ENCODE results near the gene HOXA3. TPM values are rescaled to one million over a fixed set of nuclear protein-coding genes. Genes with fewer than 3 reads are reported as not detected.

The HOXA3 gene
- total and polyA plus RNA-seq, 2 of the 13 experiments (the other 11 are each of a cell fraction or from before 2014, with no cell fraction given) = 2.9 to 4.6 TPM

DNA sequence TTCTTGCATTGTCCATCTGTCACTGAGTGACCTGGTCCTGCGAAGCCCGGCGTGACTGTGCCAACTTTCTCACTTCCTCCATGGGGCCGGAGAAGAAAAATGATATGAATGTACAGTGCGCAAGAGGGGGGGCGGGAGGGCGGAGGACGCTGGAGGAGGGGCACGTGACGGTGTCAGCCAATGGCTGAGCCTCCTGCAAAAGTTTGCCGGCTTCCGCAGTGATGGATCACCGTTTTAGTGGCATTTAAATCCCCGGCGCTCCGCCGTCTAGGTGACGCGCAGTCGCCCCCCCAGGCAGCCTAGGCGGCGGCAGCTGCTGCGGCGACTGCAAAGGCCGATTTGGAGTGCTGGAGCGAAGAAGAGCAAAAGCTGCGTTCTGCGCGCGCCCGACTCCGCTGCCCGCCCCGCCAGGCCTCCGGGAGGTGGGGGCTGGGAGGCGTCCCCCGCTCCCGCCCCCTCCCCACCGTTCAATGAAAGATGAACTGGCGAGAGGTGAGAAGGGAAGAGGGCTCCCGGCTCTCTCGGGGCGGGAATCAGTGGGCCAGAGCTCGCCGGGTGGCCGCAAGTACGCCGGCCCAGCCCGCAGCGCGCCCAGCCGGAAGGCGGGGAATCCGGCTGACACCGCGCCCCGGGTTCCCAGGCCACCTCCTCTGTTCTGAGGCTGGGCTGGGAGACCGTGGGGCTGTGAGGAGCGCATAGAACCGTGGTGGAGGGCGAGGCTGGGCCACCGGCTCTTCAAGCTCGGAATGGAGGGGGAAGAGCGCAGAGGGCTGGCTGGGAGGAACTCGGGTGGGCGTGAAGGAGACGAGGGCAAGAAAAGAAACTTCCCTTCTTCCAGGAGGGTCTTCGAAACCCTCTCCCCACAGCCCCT lies 56.3 kb downstream of the HOXA3 start, which contains the start of gene HOXA1 (continued):
- TF ChIP-seq ZNF878 (CRISPR knock-in tag; IDR thresholded peaks at IDR 0.05) (no peak), RAD21 (CRISPR knock-in tag; IDR thresholded peaks at IDR 0.05) (no peak), FOXM1 (CRISPR knock-in tag; IDR thresholded peaks at IDR 0.05) (no peak), ZNF10 (CRISPR knock-in tag; IDR thresholded peaks at IDR 0.05; ENCODE audit: borderline replicate concordance, low read depth) (no peak), HNRNPLL (IDR thresholded peaks at IDR 0.05; ENCODE audit: low read depth, low read length, poor library complexity, severe bottlenecking) (peak; percentile 51), ELF4 (CRISPR knock-in tag; IDR thresholded peaks at IDR 0.05; ENCODE audit: borderline replicate concordance) (no peak), ZNF724P (CRISPR knock-in tag; IDR thresholded peaks at IDR 0.05; ENCODE audit: borderline replicate concordance) (no peak), SNRNP70 (IDR thresholded peaks at IDR 0.05; ENCODE audit: low read depth, low read length) (no peak), FLYWCH1 (CRISPR knock-in tag; IDR thresholded peaks at IDR 0.05) (no peak), RBM39 (IDR thresholded peaks at IDR 0.05; ENCODE audit: low read depth, low read length, poor library complexity, severe bottlenecking) (no peak), GZF1 (CRISPR knock-in tag; IDR thresholded peaks at IDR 0.05) (no peak)
- TF ChIP-seq, protein P1, sequence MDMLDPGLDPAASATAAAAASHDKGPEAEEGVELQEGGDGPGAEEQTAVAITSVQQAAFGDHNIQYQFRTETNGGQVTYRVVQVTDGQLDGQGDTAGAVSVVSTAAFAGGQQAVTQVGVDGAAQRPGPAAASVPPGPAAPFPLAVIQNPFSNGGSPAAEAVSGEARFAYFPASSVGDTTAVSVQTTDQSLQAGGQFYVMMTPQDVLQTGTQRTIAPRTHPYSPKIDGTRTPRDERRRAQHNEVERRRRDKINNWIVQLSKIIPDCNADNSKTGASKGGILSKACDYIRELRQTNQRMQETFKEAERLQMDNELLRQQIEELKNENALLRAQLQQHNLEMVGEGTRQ (IDR thresholded peaks at IDR 0.05; ENCODE audit: low read depth, low read length) = peak; percentile 76
- TF ChIP-seq, protein P1 (CRISPR knock-in tag; IDR thresholded peaks at IDR 0.05; ENCODE audit: borderline replicate concordance) = peak; percentile 71; the same call in 1 of the 2 replicates
- TF ChIP-seq, protein P2, sequence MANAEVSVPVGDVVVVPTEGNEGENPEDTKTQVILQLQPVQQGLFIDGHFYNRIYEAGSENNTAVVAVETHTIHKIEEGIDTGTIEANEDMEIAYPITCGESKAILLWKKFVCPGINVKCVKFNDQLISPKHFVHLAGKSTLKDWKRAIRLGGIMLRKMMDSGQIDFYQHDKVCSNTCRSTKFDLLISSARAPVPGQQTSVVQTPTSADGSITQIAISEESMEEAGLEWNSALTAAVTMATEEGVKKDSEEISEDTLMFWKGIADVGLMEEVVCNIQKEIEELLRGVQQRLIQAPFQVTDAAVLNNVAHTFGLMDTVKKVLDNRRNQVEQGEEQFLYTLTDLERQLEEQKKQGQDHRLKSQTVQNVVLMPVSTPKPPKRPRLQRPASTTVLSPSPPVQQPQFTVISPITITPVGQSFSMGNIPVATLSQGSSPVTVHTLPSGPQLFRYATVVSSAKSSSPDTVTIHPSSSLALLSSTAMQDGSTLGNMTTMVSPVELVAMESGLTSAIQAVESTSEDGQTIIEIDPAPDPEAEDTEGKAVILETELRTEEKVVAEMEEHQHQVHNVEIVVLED (CRISPR knock-in tag; IDR thresholded peaks at IDR 0.05; ENCODE audit: borderline replicate concordance) = no peak
- TF ChIP-seq, protein P3, sequence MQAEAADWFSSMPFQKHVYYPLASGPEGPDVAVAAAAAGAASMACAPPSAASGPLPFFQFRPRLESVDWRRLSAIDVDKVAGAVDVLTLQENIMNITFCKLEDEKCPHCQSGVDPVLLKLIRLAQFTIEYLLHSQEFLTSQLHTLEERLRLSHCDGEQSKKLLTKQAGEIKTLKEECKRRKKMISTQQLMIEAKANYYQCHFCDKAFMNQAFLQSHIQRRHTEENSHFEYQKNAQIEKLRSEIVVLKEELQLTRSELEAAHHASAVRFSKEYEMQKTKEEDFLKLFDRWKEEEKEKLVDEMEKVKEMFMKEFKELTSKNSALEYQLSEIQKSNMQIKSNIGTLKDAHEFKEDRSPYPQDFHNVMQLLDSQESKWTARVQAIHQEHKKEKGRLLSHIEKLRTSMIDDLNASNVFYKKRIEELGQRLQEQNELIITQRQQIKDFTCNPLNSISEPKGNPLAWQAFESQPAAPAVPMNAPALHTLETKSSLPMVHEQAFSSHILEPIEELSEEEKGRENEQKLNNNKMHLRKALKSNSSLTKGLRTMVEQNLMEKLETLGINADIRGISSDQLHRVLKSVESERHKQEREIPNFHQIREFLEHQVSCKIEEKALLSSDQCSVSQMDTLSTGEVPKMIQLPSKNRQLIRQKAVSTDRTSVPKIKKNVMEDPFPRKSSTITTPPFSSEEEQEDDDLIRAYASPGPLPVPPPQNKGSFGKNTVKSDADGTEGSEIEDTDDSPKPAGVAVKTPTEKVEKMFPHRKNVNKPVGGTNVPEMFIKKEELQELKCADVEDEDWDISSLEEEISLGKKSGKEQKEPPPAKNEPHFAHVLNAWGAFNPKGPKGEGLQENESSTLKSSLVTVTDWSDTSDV (CRISPR knock-in tag; IDR thresholded peaks at IDR 0.05) = no peak
- TF ChIP-seq, protein P4, sequence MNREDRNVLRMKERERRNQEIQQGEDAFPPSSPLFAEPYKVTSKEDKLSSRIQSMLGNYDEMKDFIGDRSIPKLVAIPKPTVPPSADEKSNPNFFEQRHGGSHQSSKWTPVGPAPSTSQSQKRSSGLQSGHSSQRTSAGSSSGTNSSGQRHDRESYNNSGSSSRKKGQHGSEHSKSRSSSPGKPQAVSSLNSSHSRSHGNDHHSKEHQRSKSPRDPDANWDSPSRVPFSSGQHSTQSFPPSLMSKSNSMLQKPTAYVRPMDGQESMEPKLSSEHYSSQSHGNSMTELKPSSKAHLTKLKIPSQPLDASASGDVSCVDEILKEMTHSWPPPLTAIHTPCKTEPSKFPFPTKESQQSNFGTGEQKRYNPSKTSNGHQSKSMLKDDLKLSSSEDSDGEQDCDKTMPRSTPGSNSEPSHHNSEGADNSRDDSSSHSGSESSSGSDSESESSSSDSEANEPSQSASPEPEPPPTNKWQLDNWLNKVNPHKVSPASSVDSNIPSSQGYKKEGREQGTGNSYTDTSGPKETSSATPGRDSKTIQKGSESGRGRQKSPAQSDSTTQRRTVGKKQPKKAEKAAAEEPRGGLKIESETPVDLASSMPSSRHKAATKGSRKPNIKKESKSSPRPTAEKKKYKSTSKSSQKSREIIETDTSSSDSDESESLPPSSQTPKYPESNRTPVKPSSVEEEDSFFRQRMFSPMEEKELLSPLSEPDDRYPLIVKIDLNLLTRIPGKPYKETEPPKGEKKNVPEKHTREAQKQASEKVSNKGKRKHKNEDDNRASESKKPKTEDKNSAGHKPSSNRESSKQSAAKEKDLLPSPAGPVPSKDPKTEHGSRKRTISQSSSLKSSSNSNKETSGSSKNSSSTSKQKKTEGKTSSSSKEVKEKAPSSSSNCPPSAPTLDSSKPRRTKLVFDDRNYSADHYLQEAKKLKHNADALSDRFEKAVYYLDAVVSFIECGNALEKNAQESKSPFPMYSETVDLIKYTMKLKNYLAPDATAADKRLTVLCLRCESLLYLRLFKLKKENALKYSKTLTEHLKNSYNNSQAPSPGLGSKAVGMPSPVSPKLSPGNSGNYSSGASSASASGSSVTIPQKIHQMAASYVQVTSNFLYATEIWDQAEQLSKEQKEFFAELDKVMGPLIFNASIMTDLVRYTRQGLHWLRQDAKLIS (CRISPR knock-in tag; IDR thresholded peaks at IDR 0.05) = no peak
- TF ChIP-seq, protein P5, sequence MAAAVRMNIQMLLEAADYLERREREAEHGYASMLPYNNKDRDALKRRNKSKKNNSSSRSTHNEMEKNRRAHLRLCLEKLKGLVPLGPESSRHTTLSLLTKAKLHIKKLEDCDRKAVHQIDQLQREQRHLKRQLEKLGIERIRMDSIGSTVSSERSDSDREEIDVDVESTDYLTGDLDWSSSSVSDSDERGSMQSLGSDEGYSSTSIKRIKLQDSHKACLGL (CRISPR knock-in tag; IDR thresholded peaks at IDR 0.05) = 0 out of 2 replicates have a peak, but pooled peaks have one; percentile 14

Measured in HepG2 (cell line).